ENCODE results near the gene GHR. TPM values are rescaled to one million over a fixed set of nuclear protein-coding genes. Genes with fewer than 3 reads are reported as not detected.

GHR gene
- total and polyA plus RNA-seq, 2 of the 8 experiments (the other 6 are each of a cell fraction or from before 2014, with no cell fraction given) = 0.15 to 0.19 TPM

DNA sequence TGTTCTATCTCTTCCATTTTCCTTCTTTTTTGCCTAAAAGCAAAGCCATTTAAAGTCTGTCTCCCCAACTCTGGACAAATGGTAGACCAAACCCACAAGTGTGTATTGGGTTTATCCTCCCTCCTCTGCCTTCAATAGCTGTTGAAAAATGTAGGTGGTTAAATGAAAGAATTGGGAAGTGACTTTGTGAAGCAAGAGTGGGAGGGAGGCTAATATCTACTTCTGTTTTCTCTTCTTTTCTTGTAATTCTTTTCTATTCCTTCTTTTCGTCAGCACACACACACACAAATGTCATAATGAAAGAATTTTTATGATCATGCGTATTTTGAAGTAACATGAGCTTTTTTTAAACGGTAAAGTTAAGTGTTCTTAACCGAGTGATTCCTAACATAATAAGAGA lies 337.2 kb downstream of the GHR start:
- H2BK15ac ChIP-seq (ENCODE audit: low read length) = no peak overlapping the region
- CTCF ChIA-PET (ENCODE audit: partially characterized antibody) = interaction anchor here (0.5 to 2.1 kb wide), 5 partner anchors 8 to 211 kb away, joined by 3 to 5 read pairs (median 4); no protein-coding TSS in a partner anchor
- peaks cover 0 to 4% (median 0%) of the 10 kb centered on the region in 4 experiments; a peak in 1 of 8 replicates for H3K36me3 ChIP-seq (ENCODE audit: control insufficient read depth in 2 of 4, insufficient read depth in 4 of 4, low read length in 3 of 4)
- H4K5ac ChIP-seq (ENCODE audit: insufficient read length, low read depth, low read length) = no peak overlapping the region
- no peak overlapping the region for H2BK20ac ChIP-seq (ENCODE audit: low read length)
- no peak for FAIRE-seq
- peaks cover 0 to 4% (median 0%) of the 10 kb centered on the region in 4 experiments; a peak in 1 of 7 replicates for H3K4me1 ChIP-seq (replicated peaks in 1 of 4; ENCODE audit: control insufficient read depth in 3 of 4, insufficient read depth in 4 of 4, low read length in 3 of 4)
- no peak overlapping the region for H3K4me2 ChIP-seq (ENCODE audit: insufficient read depth in 1 of 2, low read depth in 2 of 2, low read length in 2 of 2)
- TF ChIP-seq RNF2 (IDR thresholded peaks at IDR 0.05; ENCODE audit: borderline replicate concordance, low read depth, low read length, missing control alignments, poor library complexity, severe bottlenecking) (no peak), SAP30 (IDR thresholded peaks at IDR 0.05; ENCODE audit: insufficient read depth, insufficient replicate concordance, low read length) (no peak), TAF7 (optimal IDR thresholded peaks at IDR 0.05; ENCODE audit: borderline replicate concordance, low read depth, low read length) (no peak), GABPA (IDR thresholded peaks at IDR 0.05; ENCODE audit: borderline replicate concordance, insufficient read depth, low read length) (no peak), RBBP5 (IDR thresholded peaks at IDR 0.05; ENCODE audit: borderline replicate concordance, low read depth, low read length) (no peak), SUZ12 (IDR thresholded peaks at IDR 0.05; ENCODE audit: low read length) (no peak), SIX5 (IDR thresholded peaks at IDR 0.05; ENCODE audit: low read depth, low read length) (no peak), ZNF274 (IDR thresholded peaks at IDR 0.05; ENCODE audit: borderline replicate concordance, extremely low read depth, low read length) (no peak)
- no peak overlapping the region for H4K8ac ChIP-seq (ENCODE audit: extremely low read depth, insufficient read depth, low read length)
- no peak overlapping the region for H2BK5ac ChIP-seq (ENCODE audit: low read depth, low read length)
- H3K23me2 ChIP-seq (ENCODE audit: low read depth, low read length) = peaks cover 5% of the 10 kb centered on the region
- H3K14ac ChIP-seq (ENCODE audit: insufficient read length) = no peak overlapping the region
- no peak overlapping the region for H3K23ac ChIP-seq (ENCODE audit: insufficient read length)
- H3K4me3 ChIP-seq (ENCODE audit: extremely low read depth in 1 of 4, insufficient read depth in 2 of 4, low read depth in 3 of 4, low read length in 4 of 4) = no peak overlapping the region
- no peaks in the 10 kb centered on the region for H3K79me2 ChIP-seq (ENCODE audit: control insufficient read depth in 1 of 2, insufficient read depth in 2 of 2, low read length in 2 of 2)
- H3K4ac ChIP-seq (replicated peaks; ENCODE audit: insufficient read length, low read depth, low read length) = no peak overlapping the region
- DNase-seq (ENCODE audit: low read depth in 1 of 2, low spot score in 2 of 2) = no peak
- H3K9me3 ChIP-seq (ENCODE audit: insufficient read depth in 2 of 2, low read depth in 1 of 2, low read length in 1 of 2) = no peaks in the 10 kb centered on the region
- POLR2A ChIA-PET (ENCODE audit: partially characterized antibody) = no interaction called here
- WGBS, 2 experiments (ENCODE audit: extremely low coverage in 1 of 2, insufficient coverage in 1 of 2, insufficient read length in 1 of 2, insufficient replicate concordance in 2 of 2, low coverage in 1 of 2, low lambda C conversion rate in 2 of 2, missing lambda C conversion rate in 1 of 2) = 95% methylated on average over 4 of the region's 4 CpGs; no CpG with 5 or more reads in 1 of the 2 experiments
- H3K56ac ChIP-seq (replicated peaks; ENCODE audit: insufficient read length, low read depth, low read length) = no peak overlapping the region
- no peak overlapping the region for H2BK120ac ChIP-seq (replicated peaks; ENCODE audit: low read depth, low read length)
- no peak overlapping the region for H3K27ac ChIP-seq (ENCODE audit: low read depth, low read length)
- H3K27me3 ChIP-seq (replicated peaks in 1 of 4; ENCODE audit: control insufficient read depth in 3 of 4, extremely low read depth in 1 of 4, insufficient read depth in 3 of 4, low read length in 3 of 4) = no peaks in the 10 kb centered on the region
- H4K91ac ChIP-seq (replicated peaks; ENCODE audit: insufficient read length, low read length) = no peak overlapping the region
- H4K20me1 ChIP-seq (replicated peaks in 1 of 2; ENCODE audit: control insufficient read depth in 1 of 2, insufficient read depth in 2 of 2, low read length in 2 of 2) = no peaks in the 10 kb centered on the region
- no peak overlapping the region for H2AFZ ChIP-seq (ENCODE audit: low read length)
- no peak overlapping the region for H3K9ac ChIP-seq (replicated peaks in 1 of 4; ENCODE audit: extremely low read depth in 1 of 4, low read depth in 3 of 4, low read length in 3 of 4)
- no peaks in the 10 kb centered on the region for H3K79me1 ChIP-seq (ENCODE audit: low read depth, low read length)
- no peak overlapping the region for H3K18ac ChIP-seq (ENCODE audit: extremely low read depth, low read length)
- H2BK12ac ChIP-seq (ENCODE audit: low read depth, low read length) = no peak overlapping the region
- no peak overlapping the region for H2AK5ac ChIP-seq (ENCODE audit: low read depth, low read length)

Measured in H1 (cell line).